Mesendoderm (in vitro differentiated cells): ENCODE measurements around the gene NEDD8.

ENCODE experiments used
- DNase-seq: peaks from one replicate; pipeline ENCODE4 v3.0.0; 2013
- H2AK5ac ChIP-seq: 2 replicates; pipeline ENCODE4 v1.6.1; 2013; ENCODE audit warnings: low read length, inconsistent platforms
- H2BK120ac ChIP-seq: 2 replicates; pipeline ENCODE4 v1.6.1; 2013; ENCODE audit warnings: low read depth, mild to moderate bottlenecking, low read length, moderate library complexity, mixed read lengths
- H2BK15ac ChIP-seq: replicated peaks from 2 replicates; pipeline ENCODE4 v1.6.1; 2013; ENCODE audit warnings: low read depth, mild to moderate bottlenecking, moderate library complexity
- H2BK5ac ChIP-seq: 2 replicates; pipeline ENCODE4 v1.6.1; 2013; ENCODE audit warnings: low read length, inconsistent platforms
- H3K18ac ChIP-seq: 2 replicates; pipeline ENCODE4 v1.6.1; 2013; ENCODE audit warnings: mild to moderate bottlenecking, low read length, mixed read lengths
- H3K23ac ChIP-seq: one replicate; pipeline ENCODE4 v1.6.1; 2013; ENCODE audit warnings: low read length
- H3K27ac ChIP-seq: 2 replicates; pipeline ENCODE4 v1.5.1; 2013; ENCODE audit warnings: low read depth, mild to moderate bottlenecking, inconsistent platforms, low read length, moderate library complexity
- H3K27me3 ChIP-seq: 2 replicates; pipeline ENCODE4 v1.6.1; 2013; ENCODE audit warnings: low read length, control low read depth, mild to moderate bottlenecking, inconsistent platforms; ENCODE audit not compliant: insufficient read depth, poor library complexity
- H3K36me3 ChIP-seq: 2 replicates; pipeline ENCODE4 v1.6.1; 2013; ENCODE audit warnings: low read length, inconsistent platforms; ENCODE audit not compliant: control insufficient read depth, insufficient read depth
- H3K4ac ChIP-seq: one replicate; pipeline ENCODE4 v1.6.1; 2013; ENCODE audit warnings: low read depth, mild to moderate bottlenecking, low read length, moderate library complexity
- H3K4me1 ChIP-seq: 2 replicates; pipeline ENCODE4 v1.6.1; 2013; ENCODE audit warnings: low read depth, low read length, inconsistent platforms; ENCODE audit not compliant: control insufficient read depth
- H3K4me2 ChIP-seq: 2 replicates; pipeline ENCODE4 v1.6.1; 2013; ENCODE audit warnings: low read length
- H3K4me3 ChIP-seq: 2 replicates; pipeline ENCODE4 v1.5.1; 2013; ENCODE audit warnings: mild to moderate bottlenecking, low read length
- H3K56ac ChIP-seq: one replicate; pipeline ENCODE4 v1.6.1; 2013; ENCODE audit warnings: low read length
- H3K79me1 ChIP-seq: 2 replicates; pipeline ENCODE4 v1.6.1; 2013; ENCODE audit warnings: low read length, inconsistent platforms
- H3K79me2 ChIP-seq: 2 replicates; pipeline ENCODE4 v1.6.1; 2013; ENCODE audit warnings: mild to moderate bottlenecking, low read length; ENCODE audit not compliant: control insufficient read depth, insufficient read depth
- H3K9ac ChIP-seq: 2 replicates; pipeline ENCODE4 v1.6.1; 2013; ENCODE audit warnings: low read length, inconsistent platforms
- H4K5ac ChIP-seq: one replicate; pipeline ENCODE4 v1.6.1; 2013; ENCODE audit warnings: low read length
- H4K8ac ChIP-seq: one replicate; pipeline ENCODE4 v1.6.1; 2013; ENCODE audit warnings: low read depth, mild to moderate bottlenecking, control low read depth, low read length, moderate library complexity
- WGBS: extraction: QIAGEN DNeasy Blood & Tissue Kit; methylation state at CpG from one replicate; pipeline ENCODE4 v1.1.7; 2013; ENCODE audit warnings: low lambda C conversion rate, missing lambda C conversion rate; ENCODE audit not compliant: insufficient coverage; ENCODE audit errors: extremely low coverage; 5-methylcytosine and 5-hydroxymethylcytosine counted together

Gene NEDD8

DNA sequence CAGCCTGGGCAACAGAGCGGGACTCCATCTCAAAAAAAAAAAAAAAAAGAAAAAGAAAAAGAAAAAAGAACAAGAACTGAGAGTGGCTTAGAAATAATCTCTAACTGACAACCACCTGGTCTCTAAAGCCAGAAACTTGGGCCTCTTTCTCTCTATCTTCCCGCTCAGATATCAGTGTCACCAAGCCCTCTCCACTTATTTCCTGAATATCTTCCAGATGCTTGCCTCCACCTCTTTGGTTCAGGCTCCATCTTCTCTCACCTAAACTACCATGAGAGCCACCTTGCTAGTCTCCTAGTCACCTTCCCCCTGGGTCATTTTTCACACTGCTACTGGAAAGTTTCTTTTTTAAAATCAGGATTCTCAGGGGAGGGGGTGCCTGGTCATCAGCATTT lies 35.1 kb downstream of the NEDD8 start:
- Histone ChIP-seq H3K79me2 (no peaks in the 10 kb centered on the region), H3K4ac (no peak overlapping the region), H3K4me3 (no peak overlapping the region), H3K23ac (no peak overlapping the region), H3K79me1 (no peaks in the 10 kb centered on the region), H3K56ac (peak overlapping the region; percentile 49), H3K18ac (no peak overlapping the region), H3K9ac (no peak overlapping the region), H3K27me3 (no peaks in the 10 kb centered on the region), H2BK5ac (no peak overlapping the region), H4K5ac (no peak overlapping the region), H3K27ac (no peak overlapping the region), H2AK5ac (no peak overlapping the region), H2BK15ac (no peak overlapping the region), H3K4me2 (no peak overlapping the region), H3K36me3 (peaks cover 4% of the 10 kb centered on the region), H4K8ac (no peak overlapping the region), H2BK120ac (no peak overlapping the region), H3K4me1 (no peaks in the 10 kb centered on the region)
- WGBS = no CpG with 5 or more reads among the region's 2 CpGs
- no peak for DNase-seq

DNA sequence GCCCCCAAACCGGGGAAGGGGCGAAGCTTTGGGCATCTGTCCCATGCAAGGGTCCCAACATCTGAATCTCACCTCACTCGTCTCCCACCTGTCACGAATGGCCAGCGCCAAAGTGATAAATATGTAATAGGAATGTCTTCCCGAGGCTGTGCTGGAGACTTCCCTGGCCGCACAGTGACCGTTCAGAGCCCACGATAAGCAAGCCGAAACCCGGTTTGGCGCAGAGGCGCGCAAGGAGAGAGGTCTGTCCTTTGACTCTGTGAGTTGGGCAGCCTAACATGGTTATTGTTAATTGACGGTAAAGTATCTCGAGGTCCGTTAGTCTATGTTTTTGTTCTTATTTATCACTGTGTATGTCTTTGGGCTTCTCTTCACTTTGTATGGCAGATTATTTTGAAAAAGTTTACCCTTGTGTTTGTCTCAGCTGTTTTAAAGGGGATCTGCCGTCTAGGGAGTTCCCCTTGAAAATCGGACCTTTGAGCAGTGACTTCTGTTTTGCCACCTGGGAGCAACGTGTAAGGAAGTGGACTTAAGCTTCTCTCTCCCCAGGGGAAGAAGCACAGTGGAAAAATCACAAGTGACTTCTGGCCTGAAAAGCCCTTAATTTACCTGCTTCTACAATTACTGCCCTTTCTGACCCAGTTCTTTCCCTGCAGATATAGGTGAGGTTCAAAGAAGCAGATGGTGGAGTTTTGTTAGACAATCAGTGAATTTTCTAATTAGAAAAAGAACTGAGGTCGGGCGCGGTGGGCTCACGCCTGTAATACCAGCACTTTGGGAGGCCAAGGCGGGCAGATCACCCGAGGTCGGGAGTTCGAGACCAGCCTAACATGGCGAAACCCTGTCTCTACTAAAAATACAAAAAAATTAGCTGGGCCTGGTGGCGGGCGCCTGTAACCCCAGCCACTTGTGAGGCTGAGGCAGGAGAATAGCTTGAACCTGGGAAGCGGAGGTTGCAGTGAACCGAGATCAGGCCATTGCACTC lies 35.8 kb downstream of the NEDD8 start:
- H3K23ac ChIP-seq = no peak overlapping the region
- peak overlapping the region; percentile 97 for H3K56ac ChIP-seq
- H2BK15ac ChIP-seq = no peak overlapping the region
- WGBS = no CpG with 5 or more reads among the region's 33 CpGs
- H2BK5ac ChIP-seq = no peak overlapping the region
- H3K27ac ChIP-seq = peak overlapping the region; percentile 59
- H2BK120ac ChIP-seq = no peak overlapping the region
- no peaks in the 10 kb centered on the region for H3K4me1 ChIP-seq
- peak overlapping the region; percentile 79 for H3K4me3 ChIP-seq
- no peaks in the 10 kb centered on the region for H3K79me1 ChIP-seq
- H3K9ac ChIP-seq = peak overlapping the region; percentile 96
- no peaks in the 10 kb centered on the region for H3K79me2 ChIP-seq
- H3K4me2 ChIP-seq = peak overlapping the region; percentile 37
- peak overlapping the region; percentile 19 for H3K18ac ChIP-seq
- H4K8ac ChIP-seq = no peak overlapping the region
- peaks cover 4% of the 10 kb centered on the region for H3K36me3 ChIP-seq
- H2AK5ac ChIP-seq = no peak overlapping the region
- no peaks in the 10 kb centered on the region for H3K27me3 ChIP-seq
- no peak overlapping the region for H4K5ac ChIP-seq
- H3K4ac ChIP-seq = peak overlapping the region; percentile 17
- DNase-seq = peak; percentile 21

DNA sequence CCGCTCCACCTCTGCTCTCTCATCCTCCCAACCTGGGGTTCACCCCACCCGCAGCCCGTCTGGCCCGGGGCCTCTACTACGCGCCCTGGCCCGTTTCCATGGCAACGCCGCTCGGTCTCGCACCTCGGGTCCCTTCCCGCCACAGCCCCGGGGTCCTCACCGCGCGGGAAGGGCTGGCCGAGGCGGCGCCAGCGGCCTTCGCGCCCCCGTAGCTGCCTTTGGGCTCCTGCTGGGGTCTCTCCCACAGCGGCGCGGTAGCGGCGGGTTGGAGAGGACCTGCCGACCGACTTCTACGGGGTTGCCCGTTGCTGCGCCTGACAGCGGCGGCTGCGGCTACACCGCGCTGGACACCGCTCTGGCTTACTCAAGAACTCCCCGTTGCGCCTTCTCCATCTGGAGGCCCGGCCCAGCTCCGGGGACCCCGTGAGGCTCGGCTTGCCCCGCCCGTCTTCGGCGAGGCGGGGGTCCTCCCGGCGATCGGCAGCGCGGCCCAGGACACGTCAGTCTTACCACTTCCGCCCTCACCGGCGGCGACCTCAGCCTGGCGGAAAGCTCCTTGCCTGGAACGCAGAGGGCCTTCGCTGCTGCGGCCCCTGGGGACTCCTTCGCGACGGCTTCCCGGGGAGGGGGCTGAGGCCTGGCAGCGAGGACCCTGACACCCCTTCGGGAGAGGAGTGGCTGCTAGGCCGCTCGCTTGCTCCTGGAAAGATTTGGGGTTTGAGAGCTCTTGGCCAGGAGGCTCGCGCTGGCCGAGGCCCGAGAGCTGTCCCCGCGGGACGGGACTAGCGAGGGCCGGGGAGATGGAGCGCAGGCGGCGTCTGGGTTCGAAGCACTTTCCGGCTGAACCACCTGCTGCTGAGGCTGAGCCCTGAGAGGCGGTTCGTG lies 36.7 kb downstream of the NEDD8 start, which contains the start of gene TM9SF1:
Gene TM9SF1 (minus strand): TSS at position 256 of the 885 bp plus-strand sequence. CDS start 422 bp downstream, outside the sequence.
- H3K9ac ChIP-seq = peak within 1 kb of the TSS; percentile 96
- no peak within 1 kb of the TSS for H3K23ac ChIP-seq
- H2AK5ac ChIP-seq = no peak within 1 kb of the TSS
- H3K18ac ChIP-seq = peak within 1 kb of the TSS; percentile 71
- H4K8ac ChIP-seq = peak within 1 kb of the TSS; percentile 82
- H3K4me3 ChIP-seq = peak within 1 kb of the TSS; percentile 79
- no peaks in the 10 kb centered on the region for H3K79me2 ChIP-seq
- no peaks in the 10 kb centered on the region for H3K4me1 ChIP-seq
- WGBS = no CpG with 5 or more reads among the region's 89 CpGs
- peak within 1 kb of the TSS; percentile 91 for H2BK5ac ChIP-seq
- no peak within 1 kb of the TSS for H4K5ac ChIP-seq
- H3K79me1 ChIP-seq = no peaks in the 10 kb centered on the region
- no peaks in the 10 kb centered on the region for H3K27me3 ChIP-seq
- H3K4me2 ChIP-seq = peak within 1 kb of the TSS; percentile 61
- peak; percentile 94 for DNase-seq
- peak within 1 kb of the TSS; percentile 92 for H3K27ac ChIP-seq
- peaks cover 4% of the 10 kb centered on the region for H3K36me3 ChIP-seq
- no peak within 1 kb of the TSS for H2BK15ac ChIP-seq
- peak within 1 kb of the TSS; percentile 66 for H3K4ac ChIP-seq
- H3K56ac ChIP-seq = peak within 1 kb of the TSS; percentile 97
- peak within 1 kb of the TSS; percentile 15 for H2BK120ac ChIP-seq

DNA sequence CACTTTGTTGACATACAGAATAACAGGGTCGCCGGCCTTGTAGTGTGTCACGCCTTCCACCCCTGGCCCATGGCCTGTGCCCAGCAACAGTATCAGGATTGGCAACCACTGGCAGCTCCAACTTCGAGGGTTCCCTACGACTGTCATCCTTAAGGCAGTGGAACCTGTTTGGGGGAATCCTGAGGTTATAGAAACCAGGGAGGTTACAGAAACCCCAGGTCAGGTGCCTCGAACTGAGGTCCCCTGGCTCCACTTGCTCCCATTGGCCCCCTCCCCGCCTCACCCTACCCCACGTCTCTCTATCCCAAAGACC lies 37.3 kb downstream of the NEDD8 start:
- Histone ChIP-seq H3K79me2 (no peaks in the 10 kb centered on the region), H3K4me3 (peak overlapping the region; percentile 64), H3K56ac (peak overlapping the region; percentile 97), H3K79me1 (no peaks in the 10 kb centered on the region), H3K27me3 (no peaks in the 10 kb centered on the region), H2BK120ac (no peak overlapping the region), H3K27ac (peak overlapping the region; percentile 92), H3K18ac (peak overlapping the region; percentile 71), H3K4me2 (peak overlapping the region; percentile 61), H2BK15ac (no peak overlapping the region), H3K9ac (peak overlapping the region; percentile 96), H3K36me3 (peaks cover 4% of the 10 kb centered on the region), H3K4me1 (no peaks in the 10 kb centered on the region), H3K4ac (peak overlapping the region; percentile 66), H2BK5ac (no peak overlapping the region), H4K5ac (no peak overlapping the region), H4K8ac (peak overlapping the region; percentile 41), H3K23ac (no peak overlapping the region), H2AK5ac (no peak overlapping the region)
- no CpG with 5 or more reads among the region's 8 CpGs for WGBS
- DNase-seq = no peak

DNA sequence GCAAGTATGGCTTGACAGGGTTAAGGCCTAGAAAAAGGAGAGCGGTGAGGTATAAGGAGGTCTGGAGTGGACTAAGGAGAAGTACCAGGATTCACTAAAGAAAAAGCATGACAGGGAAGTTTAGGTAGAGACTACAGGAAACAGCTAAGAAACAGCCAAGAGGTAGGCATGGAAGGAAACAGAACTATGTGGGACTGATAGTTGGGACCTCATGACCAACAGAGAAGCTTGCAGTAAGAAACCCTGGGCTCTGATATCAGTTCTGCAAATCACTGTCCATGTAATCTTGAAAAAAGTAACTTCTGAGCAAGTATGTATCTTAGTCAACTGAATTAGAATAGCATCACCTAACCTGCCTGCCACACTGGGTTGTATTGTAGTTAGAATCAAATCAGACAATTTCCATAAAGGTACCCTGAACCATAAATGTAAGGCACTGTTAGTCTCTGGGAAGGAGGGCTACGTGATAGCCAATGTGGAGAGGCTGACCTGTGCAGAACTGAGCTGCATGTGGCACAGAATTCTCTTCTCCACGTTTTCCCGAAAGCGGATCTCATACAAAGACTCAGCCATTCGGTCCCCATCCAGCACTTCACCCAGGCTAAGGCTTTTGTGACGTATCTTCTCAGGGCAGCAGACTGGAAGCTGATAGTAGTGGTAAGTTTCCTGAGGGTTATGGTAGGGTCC lies 37.8 kb downstream of the NEDD8 start:
- Histone ChIP-seq H3K27me3 (no peaks in the 10 kb centered on the region), H2AK5ac (no peak overlapping the region), H3K4me1 (no peaks in the 10 kb centered on the region), H2BK120ac (no peak overlapping the region), H3K23ac (no peak overlapping the region), H3K56ac (peak overlapping the region; percentile 97), H2BK5ac (no peak overlapping the region), H4K5ac (no peak overlapping the region), H3K79me2 (no peaks in the 10 kb centered on the region), H3K4me2 (peak overlapping the region; percentile 61), H2BK15ac (no peak overlapping the region), H3K4ac (peak overlapping the region; percentile 66), H3K27ac (no peak overlapping the region), H3K4me3 (no peak overlapping the region), H3K36me3 (peaks cover 4% of the 10 kb centered on the region), H3K18ac (no peak overlapping the region), H3K9ac (peak overlapping the region; percentile 96), H4K8ac (no peak overlapping the region), H3K79me1 (no peaks in the 10 kb centered on the region)
- WGBS = no CpG with 5 or more reads among the region's 7 CpGs
- no peak for DNase-seq
